NCI-H128 (cell line): ENCODE results near the gene GRIK1.
"Not testable (repeated sequence)": the region's sequence is repeated elsewhere in the genome, so short reads cannot be mapped to it uniquely, and the experiment has no call there.

Source experiments
- DNase-seq: peaks from one replicate; lab custom pipeline; 2025; ENCODE audit not compliant: unreplicated experiment; lab: John Stamatoyannopoulos, UW

GRIK1 gene

DNA sequence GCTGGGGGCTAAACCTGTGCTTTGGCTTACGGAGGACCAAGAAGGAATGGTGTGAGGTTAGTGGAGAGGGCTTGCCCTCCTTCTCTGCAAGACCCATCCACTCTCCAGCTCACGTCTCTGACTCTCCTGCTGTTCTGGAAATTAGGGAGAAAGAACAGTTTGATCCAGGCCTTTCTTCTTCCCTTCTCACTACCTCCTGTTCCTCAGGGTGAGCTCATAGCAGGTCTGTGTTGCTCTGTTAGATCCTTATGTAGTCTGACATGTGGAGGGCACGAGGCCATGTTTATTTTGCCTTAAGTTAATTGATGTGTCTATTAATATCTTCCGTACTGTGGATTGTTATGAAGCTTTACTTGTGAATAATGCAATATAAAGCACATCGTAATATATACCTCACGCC lies 315.0 kb downstream of the GRIK1 start:
- DNase-seq, result no peak

DNA sequence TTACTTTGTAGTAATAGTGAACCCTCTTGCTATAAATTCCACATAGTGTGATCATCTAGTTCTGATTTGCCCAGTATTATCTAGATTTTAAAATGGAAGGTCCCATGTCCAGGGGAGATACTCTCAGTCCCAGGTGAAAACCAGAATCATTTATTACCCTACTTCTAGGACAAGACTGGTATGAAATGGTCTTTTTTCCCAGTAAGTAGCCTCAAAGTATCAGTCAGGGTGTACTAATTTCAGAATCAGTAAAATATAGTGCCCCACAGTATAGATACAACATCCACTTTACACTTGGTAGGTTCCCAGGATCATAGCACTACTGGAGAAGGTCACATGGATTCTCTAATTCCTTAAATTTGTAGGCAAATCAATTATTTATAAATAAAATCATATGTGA lies 318.3 kb downstream of the GRIK1 start:
- DNase-seq, result no peak

DNA sequence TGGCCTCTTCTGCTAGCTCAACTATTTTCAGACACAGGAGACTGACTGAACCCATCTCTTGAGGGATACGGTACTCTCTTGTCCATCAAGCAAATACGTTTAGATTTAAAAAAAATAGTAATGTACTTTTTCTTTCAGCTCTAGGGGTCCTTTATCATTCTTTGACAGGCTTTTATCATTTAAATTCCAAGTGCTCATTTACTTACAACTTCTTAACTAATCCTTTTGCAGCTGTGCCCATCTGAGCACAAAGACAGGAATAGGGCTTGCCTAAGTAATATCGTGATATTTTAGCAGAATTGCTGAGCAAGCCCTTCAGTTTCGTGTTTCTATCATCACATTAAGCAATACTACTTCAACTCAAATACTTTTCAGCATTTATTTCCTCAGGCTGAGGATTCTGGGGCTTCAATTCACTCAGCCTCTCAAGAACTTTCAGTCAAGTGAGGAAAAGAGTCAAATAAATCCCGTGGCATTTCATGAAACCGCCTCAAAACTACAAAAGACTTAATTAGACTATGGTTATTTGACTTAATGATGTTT lies 323.5 kb downstream of the GRIK1 start:
- no peak for DNase-seq

DNA sequence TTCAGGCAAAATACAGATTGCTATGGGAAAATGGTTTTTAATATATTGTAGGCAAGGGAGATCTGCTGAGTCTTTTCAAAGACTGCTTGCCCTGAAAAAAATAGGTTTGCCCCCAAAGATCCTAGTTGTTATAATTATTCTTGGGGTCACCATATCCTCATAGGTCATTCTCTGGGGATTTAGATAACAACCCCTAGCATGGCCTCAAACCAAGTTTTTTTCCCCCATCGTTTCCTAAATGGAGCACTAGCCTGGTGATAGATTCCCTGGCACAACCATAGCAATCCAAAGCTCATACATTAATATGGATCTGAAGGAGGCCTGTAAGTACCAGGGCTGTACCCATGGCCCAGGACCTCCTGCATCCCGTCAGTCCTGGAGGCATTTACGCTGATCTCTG lies 325.9 kb downstream of the GRIK1 start:
- DNase-seq, result no peak

DNA sequence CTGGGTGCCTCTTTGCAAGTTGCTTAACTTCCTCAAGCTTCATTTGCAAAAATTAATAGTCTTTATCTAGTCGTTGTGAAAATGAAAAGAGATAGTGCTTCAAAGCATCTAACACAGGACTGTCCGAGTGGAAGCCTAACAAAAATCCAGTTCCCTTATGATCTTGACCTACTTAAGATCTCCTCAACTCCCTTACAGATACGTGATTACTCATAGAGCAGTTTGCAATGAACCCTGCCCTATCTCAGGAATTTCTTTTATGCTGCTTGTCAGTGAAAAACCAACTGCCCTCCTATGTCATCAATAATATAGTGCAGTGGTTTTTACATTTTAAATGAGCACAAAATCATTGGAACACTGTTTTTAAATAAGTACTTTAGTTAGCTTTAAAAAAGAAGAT lies 326.8 kb downstream of the GRIK1 start:
- no peak for DNase-seq

DNA sequence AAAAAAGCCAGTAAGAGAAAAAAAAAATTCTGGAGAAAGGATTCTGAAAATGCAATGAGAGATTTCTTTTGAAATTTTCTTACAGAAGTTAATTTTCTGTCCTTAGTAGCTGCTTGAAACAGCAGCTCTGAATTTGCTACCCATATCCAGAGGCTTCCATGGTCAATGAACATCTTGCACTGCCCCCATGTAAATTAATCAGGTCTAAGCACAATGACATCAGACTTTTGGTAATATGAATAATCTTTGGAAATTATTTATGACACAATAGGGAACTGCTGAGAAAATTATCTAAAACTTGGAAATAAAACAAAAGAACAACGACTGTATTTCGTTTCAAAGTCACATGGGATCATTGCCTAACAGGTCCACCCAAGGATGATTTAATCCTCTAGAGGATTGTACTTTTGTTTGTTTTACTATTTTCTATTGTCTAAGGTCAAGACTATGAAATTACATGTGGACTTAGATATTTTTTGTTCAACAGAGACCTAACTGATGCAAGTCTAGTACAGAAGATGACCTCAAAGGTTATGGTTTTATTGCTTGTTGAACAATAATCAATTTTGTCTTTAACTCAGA lies 328.9 kb downstream of the GRIK1 start:
- no peak for DNase-seq

DNA sequence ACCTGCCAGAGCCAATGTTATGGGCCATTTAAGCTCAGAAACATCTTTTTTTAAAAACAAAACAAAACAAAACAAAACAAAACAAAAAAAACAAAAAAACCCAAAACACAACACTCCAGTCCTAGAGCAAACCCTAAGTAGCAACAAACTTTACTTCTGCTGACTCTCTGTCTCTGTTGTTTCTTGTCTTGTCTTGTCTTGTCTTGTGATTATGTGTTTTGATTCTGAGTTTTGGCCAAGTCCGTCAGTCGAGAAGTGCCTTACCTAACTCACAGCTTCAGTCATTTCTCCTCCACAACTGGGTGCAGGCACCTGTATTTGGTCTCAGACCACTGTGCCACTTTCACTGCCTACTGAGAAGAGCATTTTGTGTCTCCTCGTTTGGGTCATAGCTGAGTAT lies 333.2 kb downstream of the GRIK1 start:
- no peak for DNase-seq

DNA sequence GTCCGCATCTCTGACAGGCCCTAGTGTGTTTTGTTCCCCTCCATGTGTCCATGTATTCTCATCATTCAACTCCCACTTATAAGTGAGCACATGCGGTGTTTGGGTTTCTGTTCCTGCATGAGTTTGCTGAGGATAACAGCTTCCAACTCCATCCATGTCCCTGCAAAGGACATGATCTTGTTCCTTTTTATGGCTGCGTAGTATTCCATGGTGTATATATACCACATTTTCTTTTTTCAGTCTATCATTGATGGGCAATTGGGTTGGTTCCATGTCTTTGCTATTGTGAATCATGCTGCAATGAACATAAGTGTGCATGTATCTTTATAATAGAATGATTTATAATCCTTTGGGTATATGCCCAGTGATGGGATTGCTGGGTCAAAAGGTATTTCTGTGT lies 334.6 kb downstream of the GRIK1 start:
- not testable (repeated sequence) for DNase-seq

DNA sequence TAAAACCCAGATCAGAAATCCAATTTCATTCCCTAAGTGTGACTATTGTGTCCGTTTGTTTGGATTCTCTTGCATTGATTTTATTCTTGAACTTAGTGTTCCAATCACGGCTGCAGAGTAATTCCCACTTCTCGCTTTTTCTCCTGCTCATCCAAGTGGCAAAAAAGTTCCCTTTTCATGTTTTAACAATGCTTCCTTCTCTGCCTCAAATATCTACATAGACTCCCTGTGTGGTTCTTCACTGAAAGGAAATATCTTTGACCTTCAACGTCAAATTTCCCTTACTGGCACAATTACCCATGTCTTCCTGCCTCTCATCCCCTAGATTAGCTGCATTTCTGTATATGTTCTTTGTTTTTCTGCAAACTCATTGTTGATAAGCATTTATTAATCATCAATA lies 335.7 kb downstream of the GRIK1 start:
- DNase-seq, result no peak

DNA sequence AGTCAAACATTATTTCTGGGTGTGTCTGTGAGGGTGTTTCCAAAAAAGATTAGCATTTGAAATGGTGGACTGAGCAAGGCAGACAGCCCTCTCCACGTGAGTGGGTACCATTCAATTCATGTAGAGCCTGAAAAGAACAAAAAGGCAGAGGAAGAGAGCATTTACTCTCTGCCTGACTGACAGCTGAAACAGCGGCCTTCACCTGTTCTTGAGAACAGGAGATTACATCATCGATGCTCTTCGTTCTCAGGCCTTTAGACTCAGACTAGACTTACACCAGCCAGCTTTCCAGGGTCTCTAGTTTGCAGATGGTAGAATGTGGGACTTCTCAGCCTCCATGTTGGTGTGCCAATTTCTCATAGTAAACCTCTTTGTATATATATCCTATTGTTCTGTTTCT lies 338.7 kb downstream of the GRIK1 start:
- no peak for DNase-seq

DNA sequence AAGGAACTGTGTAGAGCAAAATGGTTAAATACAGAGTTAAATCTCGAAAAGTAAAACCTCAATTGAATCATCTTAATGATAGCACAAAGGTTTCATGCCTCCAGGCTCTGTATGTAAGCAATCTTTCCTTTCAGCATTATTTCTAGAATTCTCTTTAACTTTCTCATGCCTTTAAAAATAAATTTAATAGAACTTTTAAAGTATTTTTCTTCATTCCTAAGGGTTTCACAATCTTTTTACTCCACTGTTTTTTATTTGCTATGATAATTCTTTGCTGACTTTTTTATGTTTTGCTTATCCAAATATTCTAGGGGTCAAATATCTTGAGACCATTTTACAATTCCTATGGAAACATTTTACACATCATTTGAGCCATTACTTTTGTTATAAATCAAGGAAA lies 353.1 kb downstream of the GRIK1 start:
- no peak for DNase-seq

DNA sequence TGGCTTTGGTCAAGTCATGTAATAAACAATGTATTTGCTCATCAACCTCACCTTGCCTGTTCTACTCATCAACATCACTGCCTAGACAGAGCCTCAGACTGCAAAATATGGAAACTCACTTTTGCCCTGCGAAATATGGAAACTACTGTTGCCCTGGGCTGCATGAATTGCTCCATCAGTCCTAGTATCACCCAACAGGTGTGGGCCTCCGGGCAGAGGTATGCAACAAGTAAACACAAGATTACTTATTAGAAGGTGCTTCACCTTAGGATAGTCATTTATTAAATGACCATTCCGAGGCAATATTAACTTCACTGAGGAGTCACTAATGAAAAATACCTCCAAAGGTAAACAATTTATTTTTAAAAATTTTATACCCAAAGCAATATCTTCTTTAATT lies 354.3 kb downstream of the GRIK1 start:
- DNase-seq, result no peak

DNA sequence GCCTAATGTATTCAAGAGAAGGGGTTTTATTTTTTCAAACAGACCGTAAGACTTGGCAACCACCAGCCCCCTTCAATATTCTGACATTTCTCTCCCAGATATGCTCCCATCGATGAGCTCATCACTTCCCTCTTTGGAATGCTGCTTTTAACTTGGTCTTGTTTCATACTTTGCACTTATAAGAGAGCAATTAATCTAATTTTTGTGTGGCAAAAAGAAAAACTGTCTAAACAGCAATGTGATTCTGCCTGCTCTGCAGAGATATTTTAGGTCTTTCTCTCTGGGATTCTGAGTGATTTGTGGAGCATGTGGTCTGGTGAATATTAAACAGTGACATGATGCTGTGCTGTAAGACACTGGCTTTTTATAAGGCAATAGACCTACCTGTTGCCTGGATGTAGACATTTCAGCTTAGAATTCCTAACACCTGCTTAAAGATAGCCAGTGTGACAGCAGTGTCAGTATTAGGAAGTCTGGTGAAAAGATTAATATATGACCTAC lies 356.3 kb downstream of the GRIK1 start:
- no peak for DNase-seq

DNA sequence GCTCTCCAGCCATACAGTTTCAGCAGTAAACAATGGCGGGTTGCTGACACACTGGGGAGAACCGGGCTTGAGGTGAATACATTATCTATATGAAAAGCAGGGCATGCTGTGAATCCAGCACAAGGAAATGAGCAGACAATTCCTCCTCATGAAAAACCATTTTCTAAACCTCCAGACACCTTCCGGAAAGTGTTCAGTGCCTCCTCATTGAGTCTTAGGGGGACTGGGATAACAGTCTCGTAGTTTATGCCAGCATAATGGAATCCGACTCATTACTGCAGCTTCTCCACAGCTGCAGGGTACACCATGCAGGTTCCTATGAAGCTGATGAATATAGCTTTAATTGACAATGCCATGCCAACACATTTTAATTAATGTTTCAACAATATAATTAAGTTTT lies 356.9 kb downstream of the GRIK1 start:
- no peak for DNase-seq

DNA sequence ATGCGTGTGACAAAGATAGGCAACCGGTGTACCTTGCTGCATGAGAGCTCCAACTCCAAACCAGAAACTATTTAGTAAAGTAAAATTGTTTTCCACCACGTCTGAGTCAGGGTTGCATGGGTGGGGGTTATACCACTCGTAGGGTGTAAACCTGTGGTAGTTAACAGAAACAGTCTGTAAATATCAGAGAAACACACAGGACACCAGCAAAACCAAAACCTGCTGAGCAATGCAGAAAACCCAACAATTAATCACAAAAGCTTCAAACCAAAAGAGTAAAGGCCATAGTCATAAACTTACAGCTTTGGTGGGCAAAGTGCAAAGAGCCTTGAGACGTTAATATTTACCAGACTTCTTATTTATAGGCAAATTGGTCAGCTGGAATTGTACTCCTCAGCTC lies 358.4 kb downstream of the GRIK1 start:
- DNase-seq, result no peak

DNA sequence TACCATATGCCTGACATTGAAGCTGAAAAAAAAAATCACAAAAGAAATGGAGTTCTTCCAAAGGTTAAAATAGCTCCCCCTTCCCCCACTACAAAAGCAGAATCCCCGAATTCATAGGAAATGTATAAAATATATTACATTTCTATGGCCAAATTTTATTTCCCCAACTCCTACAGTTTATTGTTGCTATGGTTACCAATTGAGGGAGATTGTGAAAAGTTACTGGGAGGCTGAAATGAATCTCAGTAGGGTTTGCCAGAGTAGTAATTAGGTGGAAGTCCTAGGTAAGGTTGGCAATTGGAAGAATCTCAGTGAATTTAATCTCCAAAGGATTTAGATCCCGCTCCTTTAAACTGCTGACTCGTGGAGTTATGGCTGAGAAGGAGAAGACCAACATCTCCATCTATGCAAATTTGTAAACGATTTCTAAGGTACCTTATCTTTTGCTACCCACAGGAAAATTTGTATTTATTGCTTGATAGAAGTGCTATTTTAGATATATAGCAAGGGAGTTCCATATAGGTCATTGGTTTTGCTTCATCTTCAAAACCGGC lies 359.0 kb downstream of the GRIK1 start:
- DNase-seq, result no peak

DNA sequence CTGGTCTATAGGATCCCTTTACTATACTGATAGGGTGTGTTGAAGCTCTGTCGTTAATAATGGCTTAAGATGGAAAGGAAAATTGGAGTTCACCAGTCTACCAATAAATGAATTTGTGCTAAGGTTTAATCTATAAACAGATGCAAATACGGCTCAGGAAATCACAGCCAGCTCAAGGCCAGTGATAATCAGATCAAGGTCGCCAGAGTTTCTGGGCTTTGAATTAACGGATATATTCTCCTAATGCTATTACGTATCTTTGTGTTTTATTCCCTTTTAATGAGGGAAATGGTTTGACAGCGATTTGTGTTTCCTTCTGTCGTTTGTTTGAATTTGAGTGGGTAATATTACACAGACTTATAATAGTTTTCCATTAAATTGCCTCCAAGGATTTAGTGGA lies 361.5 kb downstream of the GRIK1 start:
- DNase-seq, result no peak

DNA sequence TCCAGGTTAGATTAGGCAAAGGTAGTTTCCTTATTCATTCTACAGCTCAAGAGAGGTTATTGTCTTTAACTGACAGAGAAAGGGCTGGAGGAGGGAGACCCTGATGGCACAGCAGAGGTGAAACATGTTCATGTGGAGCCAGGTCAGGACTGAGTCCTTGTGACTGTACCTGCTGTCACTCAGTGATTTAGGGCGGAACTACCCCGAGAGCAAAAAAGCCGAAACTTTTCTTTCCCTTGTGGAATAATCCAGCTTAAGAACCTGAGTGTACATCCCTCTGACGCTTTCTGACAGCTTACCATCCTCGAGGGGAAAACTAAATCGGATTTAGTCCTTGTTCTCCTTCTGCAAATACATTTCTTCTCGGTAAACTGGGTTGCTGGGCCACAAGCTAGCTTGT lies 367.8 kb downstream of the GRIK1 start:
- DNase-seq, result no peak

DNA sequence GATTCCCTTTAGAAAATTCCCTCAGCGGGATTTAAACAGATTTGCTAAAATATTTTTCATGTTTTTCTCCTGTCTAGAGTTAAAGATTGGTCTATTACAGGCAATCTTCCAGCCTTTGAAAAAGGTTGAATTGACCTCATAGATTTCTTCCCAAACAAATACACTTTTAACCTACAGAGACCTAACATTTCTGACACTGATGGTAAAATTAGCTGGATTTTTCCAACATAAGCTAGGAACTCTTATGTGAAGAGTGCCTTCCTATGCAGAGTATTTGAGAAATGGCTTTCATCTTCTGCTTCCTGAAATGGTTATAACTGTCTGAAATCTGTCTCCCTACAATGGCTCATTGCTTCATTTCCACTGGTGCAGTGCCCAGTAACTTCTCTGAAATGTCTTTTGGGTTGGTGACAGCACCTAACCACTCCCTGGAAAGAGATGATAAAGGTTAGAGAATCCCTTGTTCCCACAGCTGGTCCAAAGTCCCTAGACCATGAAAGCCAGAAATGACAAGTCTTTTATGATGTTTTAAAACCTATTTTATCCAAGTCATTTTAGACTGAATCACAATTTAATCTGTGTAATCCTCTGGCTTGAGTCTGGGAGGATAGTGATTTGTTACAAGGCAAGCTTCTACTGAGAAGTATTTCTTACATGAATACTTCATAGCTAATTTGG lies 371.6 kb downstream of the GRIK1 start:
- no peak for DNase-seq

DNA sequence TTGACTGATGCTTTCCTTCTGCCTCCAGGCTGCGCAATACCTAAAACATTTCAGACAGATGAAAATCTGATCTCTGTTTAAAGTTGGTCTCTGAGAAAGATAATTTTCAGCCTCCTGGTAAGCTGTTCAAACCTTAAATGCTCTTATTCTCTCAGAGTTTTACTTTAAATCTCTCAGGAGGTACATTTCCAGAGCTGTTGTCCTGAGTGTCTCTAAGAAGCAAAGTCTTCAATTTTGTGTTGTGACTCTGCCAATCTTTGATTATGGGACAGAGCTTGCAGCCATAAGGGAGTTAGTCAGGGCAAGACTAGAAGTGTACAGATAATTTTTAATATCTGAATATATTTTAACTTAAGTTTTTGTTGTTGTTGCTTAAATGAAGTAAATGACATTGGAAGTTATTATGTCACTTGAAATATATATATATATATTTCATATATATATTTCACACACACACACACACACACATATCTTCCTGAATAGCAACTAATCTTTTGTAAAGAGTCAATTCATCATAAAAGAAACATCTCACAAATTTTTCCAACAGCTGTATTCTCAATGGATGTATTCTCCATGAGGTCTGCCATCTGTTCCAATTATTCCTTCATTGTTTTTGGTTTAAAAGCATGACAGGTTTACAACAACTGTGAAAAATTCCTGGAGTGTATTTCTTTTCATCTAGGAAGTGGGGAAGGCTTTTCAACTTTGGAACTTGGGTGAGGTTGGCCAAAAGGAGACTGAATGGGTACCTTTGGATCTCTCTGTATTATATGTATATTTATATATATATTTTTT lies 381.7 kb downstream of the GRIK1 start:
- DNase-seq, result no peak

DNA sequence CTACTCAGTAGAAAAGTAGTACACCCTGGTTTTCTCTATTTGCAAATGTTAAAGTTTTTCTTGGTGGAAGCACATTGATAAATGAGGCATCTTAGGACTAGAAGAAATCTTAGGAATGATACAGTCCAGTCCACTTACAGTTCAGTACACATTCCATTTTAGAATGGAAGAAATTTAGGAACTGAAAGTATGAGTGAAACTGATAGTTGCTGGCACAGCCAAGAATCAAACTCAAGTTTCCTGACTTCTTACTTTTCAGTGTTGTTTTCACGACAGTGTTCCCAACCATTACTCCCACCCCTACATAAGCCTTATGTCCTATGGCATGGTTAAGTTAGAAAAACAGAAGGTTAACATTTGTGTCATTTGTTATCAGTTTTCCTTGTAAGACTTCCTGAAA lies 382.6 kb downstream of the GRIK1 start:
- no peak for DNase-seq

DNA sequence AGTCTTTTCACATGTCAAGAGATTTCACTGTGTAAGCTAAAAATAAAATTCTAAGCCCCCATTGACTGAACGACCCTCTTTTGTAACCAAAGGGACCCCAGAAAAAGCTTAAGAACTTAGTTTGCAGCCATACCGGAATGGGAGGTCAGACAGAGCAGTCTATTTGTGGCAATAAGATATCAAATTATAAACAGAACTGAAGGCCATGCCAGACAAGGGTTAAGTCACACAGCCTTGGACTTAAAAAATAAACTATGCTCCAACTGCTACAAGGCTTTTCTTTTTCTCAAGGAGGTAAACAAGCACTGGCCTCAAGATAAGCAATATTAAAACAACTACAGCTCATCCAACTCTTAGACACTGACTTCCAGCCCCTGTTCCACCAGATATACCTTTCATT lies 384.2 kb downstream of the GRIK1 start:
- DNase-seq, result no peak
